GM23338 (cell line): ENCODE data around the gene GJB4. TPM values are rescaled to one million over a fixed set of nuclear protein-coding genes. Genes with fewer than 3 reads are reported as not detected.

ENCODE experiments used
- ATAC-seq: fragments of 200-7000 bp; cut with Tn5 transposase; 3 replicates; pipeline ENCODE4 v1.9.1; 2020
- DNase-seq: peaks from one replicate; pipeline ENCODE4 v3.0.0-alpha.2; 2015; ENCODE audit warnings: low spot score
- H2AFZ ChIP-seq: fragments of 200-600 bp; sonication (generic); 2 replicates; pipeline ENCODE4 v1.8.0; 2016; ENCODE audit warnings: antibody characterized with exemption, mild to moderate bottlenecking, moderate library complexity
- H3F3A ChIP-seq: fragments of 200-600 bp; sonication (generic); replicated peaks from 2 replicates; pipeline ENCODE4 v1.8.0; 2017; ENCODE audit warnings: antibody characterized with exemption, mixed run types, low read depth
- H3K27ac ChIP-seq: fragments of 200-600 bp; sonication (generic); 2 replicates; pipeline ENCODE4 v1.6.1; 2016; ENCODE audit warnings: low read depth
- H3K27me3 ChIP-seq: fragments of 200-600 bp; sonication (generic); 2 replicates; pipeline ENCODE4 v1.8.0; 2016; ENCODE audit warnings: mild to moderate bottlenecking, mixed run types, moderate library complexity; ENCODE audit not compliant: insufficient read depth
- H3K36me3 ChIP-seq: fragments of 200-600 bp; sonication (generic); 2 replicates; pipeline ENCODE4 v1.8.0; 2016; ENCODE audit warnings: mild to moderate bottlenecking; ENCODE audit not compliant: insufficient read depth
- H3K4me1 ChIP-seq: fragments of 200-600 bp; sonication (generic); 2 replicates; pipeline ENCODE4 v1.8.0; 2016; ENCODE audit warnings: mild to moderate bottlenecking, moderate library complexity; ENCODE audit not compliant: insufficient read depth
- H3K4me2 ChIP-seq: fragments of 200-600 bp; sonication (generic); 2 replicates; pipeline ENCODE4 v1.7.1; 2017; ENCODE audit warnings: mixed run types
- H3K4me3 ChIP-seq: fragments of 200-600 bp; sonication (generic); 2 replicates; pipeline ENCODE4 v1.6.1; 2016; ENCODE audit warnings: mixed run types
- H3K79me2 ChIP-seq: fragments of 200-600 bp; sonication (generic); replicated peaks from 2 replicates; pipeline ENCODE4 v1.8.0; 2017; ENCODE audit warnings: mild to moderate bottlenecking; ENCODE audit not compliant: insufficient read depth
- H3K9me2 ChIP-seq: fragments of 200-600 bp; sonication (generic); 2 replicates; pipeline ENCODE4 v1.8.0; 2017; ENCODE audit not compliant: insufficient read depth
- H4K20me1 ChIP-seq: fragments of 200-600 bp; sonication (generic); replicated peaks from 2 replicates; pipeline ENCODE4 v1.8.0; 2017; ENCODE audit warnings: mild to moderate bottlenecking; ENCODE audit not compliant: insufficient read depth
- H3K27ac Mint-ChIP-seq: 2 replicates; pipeline ENCODE4 v1.8.0; 2020; ENCODE audit warnings: inconsistent platforms, mild to moderate bottlenecking, moderate library complexity, mixed read lengths
- H3K27me3 Mint-ChIP-seq: 3 replicates; pipeline ENCODE4 v1.8.0; 2022; ENCODE audit warnings: low read depth, mild to moderate bottlenecking, moderate library complexity, mixed read lengths, inconsistent platforms; ENCODE audit not compliant: insufficient read depth, poor library complexity
- H3K36me3 Mint-ChIP-seq: 3 replicates; pipeline ENCODE4 v1.8.0; 2021; ENCODE audit warnings: low read depth, mild to moderate bottlenecking, inconsistent platforms, moderate library complexity, mixed read lengths
- H3K4me1 Mint-ChIP-seq: 3 replicates; pipeline ENCODE4 v1.8.0; 2020; ENCODE audit warnings: mild to moderate bottlenecking, inconsistent platforms, mixed read lengths
- H3K4me3 Mint-ChIP-seq: 3 replicates; pipeline ENCODE4 v1.8.0; 2021; ENCODE audit warnings: moderate library complexity, mild to moderate bottlenecking, inconsistent platforms, mixed read lengths
- H3K9me3 Mint-ChIP-seq: 3 replicates; pipeline ENCODE4 v1.8.0; 2020; ENCODE audit warnings: moderate library complexity, mild to moderate bottlenecking, inconsistent platforms, mixed read lengths
- ETS1 ChIP-seq: IDR thresholded peaks from 2 replicates; pipeline ENCODE4 v1.6.1; 2016; ENCODE audit warnings: antibody characterized with exemption
- JUNB ChIP-seq: IDR thresholded peaks from one replicate; pipeline ENCODE4 v1.6.1; 2016; ENCODE audit warnings: antibody characterized with exemption; ENCODE audit not compliant: unreplicated experiment
- ZNF114 ChIP-seq: fragments of 250-450 bp; sonication (Bioruptor Pico); IDR thresholded peaks from 2 replicates; pipeline ENCODE4 v1.5.0; 2020; ENCODE audit warnings: mild to moderate bottlenecking, moderate library complexity
- polyA plus RNA-seq: library from polyadenylated mRNA; unstranded; fragments of >200 nt; fragmentation: Nextera tagmentation; extraction: Ambion mirVana; gene quantifications from 2 replicates; pipeline ENCODE4 v1.2.1, GENCODE V29; 2016
- total RNA-seq: library from RNA; depleted of rRNA; stranded (reverse); fragments of >200 nt; shearing (Covaris generic); gene quantifications from 2 replicates; pipeline ENCODE4 v1.2.3, GENCODE V29; 2014
- TF ChIP-seq, protein P1 (sequence below): IDR thresholded peaks from one replicate; pipeline ENCODE4 v1.6.1; 2018; ENCODE audit warnings: antibody characterized with exemption; ENCODE audit not compliant: unreplicated experiment

GJB4 gene
- total and polyA plus RNA-seq, 2 experiments from 2014 or later, result 0.07 TPM; not detected in 1

- no peaks in the 10 kb centered on the region for H3F3A ChIP-seq
- 0 out of 2 replicates have a peak, but pooled peaks cover 3% of the 10 kb centered on the region for H3K4me1 ChIP-seq
- H3K79me2 ChIP-seq, result no peaks in the 10 kb centered on the region
- Mint-ChIP-seq H3K36me3 (no peaks in the 10 kb centered on the region), H3K27me3 (peaks cover 5% of the 10 kb centered on the region), H3K4me1 (peaks cover 14% of the 10 kb centered on the region), H3K27ac (no peak overlapping the region), H3K4me3 (no peak overlapping the region), H3K9me3 (no peaks in the 10 kb centered on the region; the same call in 2 of the 3 replicates)
- H3K9me2 ChIP-seq, result 0 out of 2 replicates have a peak, but pooled peaks cover 4% of the 10 kb centered on the region
- ATAC-seq (no peak), DNase-seq (no peak)
- H3K27me3 ChIP-seq, result no peaks in the 10 kb centered on the region
- H3K4me3 ChIP-seq, result no peak overlapping the region
- TF ChIP-seq ZNF114 (CRISPR knock-in tag) (no peak), ETS1 (no peak)
- TF ChIP-seq, protein P1, sequence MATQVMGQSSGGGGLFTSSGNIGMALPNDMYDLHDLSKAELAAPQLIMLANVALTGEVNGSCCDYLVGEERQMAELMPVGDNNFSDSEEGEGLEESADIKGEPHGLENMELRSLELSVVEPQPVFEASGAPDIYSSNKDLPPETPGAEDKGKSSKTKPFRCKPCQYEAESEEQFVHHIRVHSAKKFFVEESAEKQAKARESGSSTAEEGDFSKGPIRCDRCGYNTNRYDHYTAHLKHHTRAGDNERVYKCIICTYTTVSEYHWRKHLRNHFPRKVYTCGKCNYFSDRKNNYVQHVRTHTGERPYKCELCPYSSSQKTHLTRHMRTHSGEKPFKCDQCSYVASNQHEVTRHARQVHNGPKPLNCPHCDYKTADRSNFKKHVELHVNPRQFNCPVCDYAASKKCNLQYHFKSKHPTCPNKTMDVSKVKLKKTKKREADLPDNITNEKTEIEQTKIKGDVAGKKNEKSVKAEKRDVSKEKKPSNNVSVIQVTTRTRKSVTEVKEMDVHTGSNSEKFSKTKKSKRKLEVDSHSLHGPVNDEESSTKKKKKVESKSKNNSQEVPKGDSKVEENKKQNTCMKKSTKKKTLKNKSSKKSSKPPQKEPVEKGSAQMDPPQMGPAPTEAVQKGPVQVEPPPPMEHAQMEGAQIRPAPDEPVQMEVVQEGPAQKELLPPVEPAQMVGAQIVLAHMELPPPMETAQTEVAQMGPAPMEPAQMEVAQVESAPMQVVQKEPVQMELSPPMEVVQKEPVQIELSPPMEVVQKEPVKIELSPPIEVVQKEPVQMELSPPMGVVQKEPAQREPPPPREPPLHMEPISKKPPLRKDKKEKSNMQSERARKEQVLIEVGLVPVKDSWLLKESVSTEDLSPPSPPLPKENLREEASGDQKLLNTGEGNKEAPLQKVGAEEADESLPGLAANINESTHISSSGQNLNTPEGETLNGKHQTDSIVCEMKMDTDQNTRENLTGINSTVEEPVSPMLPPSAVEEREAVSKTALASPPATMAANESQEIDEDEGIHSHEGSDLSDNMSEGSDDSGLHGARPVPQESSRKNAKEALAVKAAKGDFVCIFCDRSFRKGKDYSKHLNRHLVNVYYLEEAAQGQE, result no peak
- H3K27ac ChIP-seq, result no peak overlapping the region
- no peak overlapping the region for H3K4me2 ChIP-seq
- H4K20me1 ChIP-seq, result no peaks in the 10 kb centered on the region
- no peaks in the 10 kb centered on the region for H3K36me3 ChIP-seq
- no peak overlapping the region for H2AFZ ChIP-seq
These were observed 13.4 kb upstream of the GJB4 start for GRCh38 chr1:34746101-34746500.

DNA sequence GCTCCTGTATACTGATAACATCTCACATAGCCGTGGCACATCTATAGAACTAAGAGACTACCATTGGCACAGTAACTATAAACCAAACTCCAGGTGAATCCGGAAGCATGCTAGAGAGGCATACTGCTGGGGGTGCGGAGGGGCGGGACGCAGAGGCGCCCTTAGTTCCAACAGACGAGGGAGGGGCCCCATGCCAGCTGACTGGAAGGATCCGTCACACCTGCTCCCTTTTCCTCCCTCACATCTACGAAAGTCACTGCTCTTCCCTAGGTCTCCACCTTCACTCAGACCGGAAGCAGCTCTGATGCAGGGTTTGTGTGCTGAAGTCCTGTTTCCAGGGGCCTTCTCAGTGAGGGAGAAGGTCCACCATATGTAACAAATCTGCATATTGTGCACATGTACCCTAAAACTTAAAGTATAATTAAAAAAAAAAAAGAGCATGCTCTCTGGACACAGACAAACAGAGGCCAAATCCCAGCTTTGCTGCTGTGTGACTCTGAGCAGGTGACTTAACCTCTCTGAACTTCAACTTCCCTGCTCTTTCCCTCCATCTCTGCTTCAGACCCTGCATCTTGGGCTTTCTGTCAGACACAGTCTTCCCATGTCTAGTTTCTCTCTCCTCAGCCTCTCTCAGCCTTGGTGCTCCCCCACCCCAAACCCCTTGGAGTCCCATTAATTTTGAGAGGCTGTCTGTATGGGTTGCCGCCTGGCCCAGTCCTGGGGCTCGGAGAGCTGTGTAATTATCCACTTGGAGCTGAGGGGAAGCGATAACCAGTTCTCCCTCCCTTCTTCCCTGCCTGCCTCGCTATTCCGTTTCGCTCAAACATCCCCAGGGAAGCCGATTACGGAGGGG lies 12.5 kb upstream of the GJB4 start:
- ATAC-seq (no peak), DNase-seq (no peak)
- no peaks in the 10 kb centered on the region; the same call in 2 of the 3 replicates for H3K9me3 Mint-ChIP-seq
- Histone ChIP-seq H3K4me2 (no peak overlapping the region), H3K27ac (no peak overlapping the region), H3K79me2 (no peaks in the 10 kb centered on the region), H3F3A (no peaks in the 10 kb centered on the region), H3K27me3 (no peaks in the 10 kb centered on the region), H3K36me3 (no peaks in the 10 kb centered on the region), H3K4me3 (no peak overlapping the region), H3K9me2 (0 out of 2 replicates have a peak, but pooled peaks cover 4% of the 10 kb centered on the region), H4K20me1 (no peaks in the 10 kb centered on the region), H3K4me1 (0 out of 2 replicates have a peak, but pooled peaks cover 3% of the 10 kb centered on the region), H2AFZ (no peak overlapping the region)
- no peak for TF ChIP-seq JUNB
- H3K4me3 Mint-ChIP-seq, result no peak overlapping the region
- H3K4me1 Mint-ChIP-seq, result peaks cover 14% of the 10 kb centered on the region
- H3K36me3 Mint-ChIP-seq, result no peaks in the 10 kb centered on the region
- no peak overlapping the region for H3K27ac Mint-ChIP-seq
- H3K27me3 Mint-ChIP-seq, result peaks cover 5% of the 10 kb centered on the region
